GM21723 (cell line): ENCODE data around the gene GPR15.

Experiments
- ATAC-seq: cut with Tn5 transposase; IDR thresholded peaks from one replicate; pipeline ENCODE4 v1.9.1; 2021; ENCODE audit warnings: mild to moderate bottlenecking, moderate library complexity; ENCODE audit not compliant: unreplicated experiment

Gene GPR15

GRCh38 chr3:98531622-98532274, at the start of gene GPR15:
Gene GPR15, plus strand, starts transcription at chr3:98531978. Its CDS starts 56 bp downstream, at chr3:98532034.
- ATAC-seq: peak; percentile 37

GRCh38 chr3:98482717-98483482, 48.9 kb upstream of the GPR15 start:
- ATAC-seq: no peak

- ATAC-seq: no peak
Observed at GRCh38 chr3:98483626-98484025, 48.2 kb upstream of the GPR15 start.

- ATAC-seq: no peak
Observed at GRCh38 chr3:98497381-98497780, 34.4 kb upstream of the GPR15 start, which contains the start of gene OR5K2. Gene OR5K2, plus strand, starts transcription at chr3:98497681. Its CDS starts 0 bp downstream, at chr3:98497681.

- ATAC-seq: no peak
Observed at GRCh38 chr3:98500019-98500418, 31.8 kb upstream of the GPR15 start.

- no peak for ATAC-seq
Observed at GRCh38 chr3:98501270-98501669, 30.5 kb upstream of the GPR15 start.

GRCh38 chr3:98501863-98502576, 29.8 kb upstream of the GPR15 start:
- ATAC-seq: no peak

GRCh38 chr3:98504539-98504938, 27.2 kb upstream of the GPR15 start:
- no peak for ATAC-seq

- no peak for ATAC-seq
Observed at GRCh38 chr3:98508582-98508981, 23.2 kb upstream of the GPR15 start.

GRCh38 chr3:98512576-98512975, 19.2 kb upstream of the GPR15 start:
- ATAC-seq: no peak

GRCh38 chr3:98513091-98513511, 18.7 kb upstream of the GPR15 start:
- ATAC-seq: no peak

GRCh38 chr3:98513736-98514135, 18.0 kb upstream of the GPR15 start:
- ATAC-seq: no peak

- ATAC-seq: no peak
Observed at GRCh38 chr3:98514948-98515347, 16.8 kb upstream of the GPR15 start.

- ATAC-seq: no peak
Observed at GRCh38 chr3:98518816-98519215, 13.0 kb upstream of the GPR15 start.

- no peak for ATAC-seq
Observed at GRCh38 chr3:98519351-98519750, 12.4 kb upstream of the GPR15 start.

GRCh38 chr3:98521897-98522543, 9.8 kb upstream of the GPR15 start:
- peak; percentile 38 for ATAC-seq

GRCh38 chr3:98522544-98523281, 9.1 kb upstream of the GPR15 start, which contains the start of gene CLDND1:
Gene CLDND1, minus strand, starts transcription at chr3:98522902. Its CDS starts 1,478 bp downstream, at chr3:98521424.
- peak; percentile 89 for ATAC-seq

GRCh38 chr3:98525494-98525893, 6.3 kb upstream of the GPR15 start:
- no peak for ATAC-seq

GRCh38 chr3:98528474-98529346, 3.1 kb upstream of the GPR15 start:
- no peak for ATAC-seq
